Loucy (cell line): ENCODE measurements around the gene ADAMTS10.
"Not testable (repeated sequence)": the region's sequence is repeated elsewhere in the genome, so short reads cannot be mapped to it uniquely, and the experiment has no call there.

Source experiments
- H2AFZ ChIP-seq: fragments of 200-600 bp; sonication (generic); 2 replicates; pipeline ENCODE4 v1.6.0; 2016; ENCODE audit warnings: antibody characterized with exemption, mild to moderate bottlenecking, low read length, moderate library complexity
- H3F3A ChIP-seq: fragments of 200-600 bp; 2 replicates; pipeline ENCODE4 v1.6.0; 2016; ENCODE audit warnings: antibody characterized with exemption, low read depth, mild to moderate bottlenecking
- H3K27me3 ChIP-seq: fragments of 200-600 bp; sonication (generic); 2 replicates; pipeline ENCODE4 v1.6.1; 2014; ENCODE audit warnings: low read length, mild to moderate bottlenecking; ENCODE audit not compliant: insufficient read depth, poor library complexity, severe bottlenecking
- H3K36me3 ChIP-seq: fragments of 200-600 bp; sonication (generic); 2 replicates; pipeline ENCODE4 v1.6.1; 2016; ENCODE audit warnings: low read length; ENCODE audit not compliant: insufficient read depth
- H3K4me1 ChIP-seq: fragments of 200-600 bp; sonication (generic); 2 replicates; pipeline ENCODE4 v1.5.1; 2014; ENCODE audit warnings: low read length, mild to moderate bottlenecking; ENCODE audit not compliant: insufficient read depth, poor library complexity, severe bottlenecking
- H3K4me2 ChIP-seq: fragments of 200-600 bp; sonication (generic); 2 replicates; pipeline ENCODE4 v1.6.0; 2014; ENCODE audit warnings: antibody characterized with exemption, low read length, low read depth, mild to moderate bottlenecking; ENCODE audit not compliant: poor library complexity, severe bottlenecking
- H3K4me3 ChIP-seq: fragments of 200-600 bp; sonication (generic); 2 replicates; pipeline ENCODE4 v1.5.1; 2014; ENCODE audit warnings: low read length, mild to moderate bottlenecking, mixed read lengths; ENCODE audit not compliant: poor library complexity, severe bottlenecking
- H3K79me2 ChIP-seq: fragments of 200-600 bp; sonication (generic); 2 replicates; pipeline ENCODE4 v1.6.1; 2014; ENCODE audit warnings: low read length; ENCODE audit not compliant: insufficient read depth
- H3K9ac ChIP-seq: fragments of 200-600 bp; sonication (generic); 2 replicates; pipeline ENCODE4 v1.6.0; 2014; ENCODE audit warnings: mild to moderate bottlenecking, low read depth, low read length, moderate library complexity; ENCODE audit not compliant: poor library complexity, severe bottlenecking
- H3K9me2 ChIP-seq: fragments of 200-600 bp; sonication (generic); replicated peaks from 2 replicates; pipeline ENCODE4 v1.6.1; 2016; ENCODE audit warnings: low read depth, low read length, mixed read lengths
- H3K9me3 ChIP-seq: fragments of 200-600 bp; sonication (generic); 2 replicates; pipeline ENCODE4 v1.6.1; 2014; ENCODE audit warnings: mild to moderate bottlenecking, antibody characterized with exemption, low read length, low read depth; ENCODE audit not compliant: insufficient read depth
- H4K20me1 ChIP-seq: fragments of 200-600 bp; sonication (generic); 2 replicates; pipeline ENCODE4 v1.6.0; 2014; ENCODE audit warnings: antibody characterized with exemption, low read length, mild to moderate bottlenecking; ENCODE audit not compliant: insufficient read depth, poor library complexity, severe bottlenecking
- CTCF ChIP-seq: fragments of 200-600 bp; sonication (generic); conservative IDR thresholded peaks from 2 replicates; pipeline ENCODE4 v1.5.1; 2014; ENCODE audit warnings: mild to moderate bottlenecking, antibody characterized with exemption, low read length
- EZH2phosphoT487 ChIP-seq: fragments of 200-600 bp; IDR thresholded peaks from 2 replicates; pipeline ENCODE4 v1.6.1; 2018; ENCODE audit warnings: antibody characterized with exemption, mild to moderate bottlenecking, moderate library complexity, borderline replicate concordance

ADAMTS10 gene

DNA sequence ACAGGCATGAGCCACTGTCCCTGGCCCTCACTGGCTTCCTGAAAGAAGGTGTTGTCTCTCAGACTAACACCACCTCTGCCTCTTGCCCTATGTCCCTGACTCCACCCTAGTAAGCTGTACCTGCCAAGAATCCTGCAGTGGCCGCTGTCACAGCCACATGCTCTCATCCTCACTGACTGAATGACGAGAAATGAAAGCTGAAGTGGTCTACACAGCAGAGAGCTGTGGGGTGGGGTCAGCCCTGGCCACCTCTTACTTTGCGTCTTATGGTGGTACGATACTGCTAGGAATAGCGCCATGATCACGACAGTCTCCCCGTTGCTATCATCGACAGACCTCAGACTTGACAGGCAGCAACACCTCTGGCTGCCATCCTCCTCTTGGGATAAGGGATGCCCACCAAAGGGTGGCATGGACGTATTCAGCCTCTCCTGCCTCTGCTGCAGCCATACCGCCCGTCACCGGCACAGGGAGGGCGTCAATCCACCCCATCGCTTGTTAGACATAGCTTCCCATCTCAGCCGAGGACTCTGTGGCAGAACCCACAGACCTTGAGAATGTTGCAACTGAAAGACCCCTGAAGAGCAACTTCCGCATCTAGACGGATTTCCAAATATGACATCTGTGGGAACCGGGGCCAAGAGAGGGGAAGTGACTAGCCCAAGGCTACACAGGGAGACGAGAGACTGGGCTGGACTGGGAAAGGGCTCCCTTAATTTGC lies 34.1 kb downstream of the ADAMTS10 start:
- H3K9ac ChIP-seq, result peak overlapping the region; percentile 93
- H4K20me1 ChIP-seq, result no peaks in the 10 kb centered on the region
- H3F3A ChIP-seq, result no peaks in the 10 kb centered on the region; the same call in 1 of the 2 replicates
- H3K4me2 ChIP-seq, result peak overlapping the region; percentile 97
- peak overlapping the region; percentile 90 for H3K4me3 ChIP-seq
- H3K36me3 ChIP-seq, result no peaks in the 10 kb centered on the region
- no peak overlapping the region for H2AFZ ChIP-seq
- no peaks in the 10 kb centered on the region for H3K9me3 ChIP-seq
- H3K79me2 ChIP-seq, result peaks cover 58% of the 10 kb centered on the region
- TF ChIP-seq EZH2phosphoT487, result no peak
- TF ChIP-seq CTCF, result no peak
- H3K27me3 ChIP-seq, result no peaks in the 10 kb centered on the region
- H3K4me1 ChIP-seq, result peaks cover 75% of the 10 kb centered on the region
- no peaks in the 10 kb centered on the region for H3K9me2 ChIP-seq

- H3K9ac ChIP-seq, result peak overlapping the region; percentile 93
- peaks cover 82% of the 10 kb centered on the region for H3K4me1 ChIP-seq
- peak overlapping the region; percentile 97 for H3K4me2 ChIP-seq
- H4K20me1 ChIP-seq, result no peaks in the 10 kb centered on the region
- peak overlapping the region; percentile 70; the same call in 1 of the 2 replicates for H2AFZ ChIP-seq
- H3K79me2 ChIP-seq, result peaks cover 62% of the 10 kb centered on the region
- TF ChIP-seq CTCF (no peak), EZH2phosphoT487 (no peak)
- H3K27me3 ChIP-seq, result no peaks in the 10 kb centered on the region
- H3F3A ChIP-seq, result no peaks in the 10 kb centered on the region; the same call in 1 of the 2 replicates
- H3K9me2 ChIP-seq, result no peaks in the 10 kb centered on the region
- H3K36me3 ChIP-seq, result no peaks in the 10 kb centered on the region
- no peaks in the 10 kb centered on the region for H3K9me3 ChIP-seq
- peak overlapping the region; percentile 90 for H3K4me3 ChIP-seq
Measured at GRCh38 chr19:8575467-8575997, 35.0 kb downstream of the ADAMTS10 start.

DNA sequence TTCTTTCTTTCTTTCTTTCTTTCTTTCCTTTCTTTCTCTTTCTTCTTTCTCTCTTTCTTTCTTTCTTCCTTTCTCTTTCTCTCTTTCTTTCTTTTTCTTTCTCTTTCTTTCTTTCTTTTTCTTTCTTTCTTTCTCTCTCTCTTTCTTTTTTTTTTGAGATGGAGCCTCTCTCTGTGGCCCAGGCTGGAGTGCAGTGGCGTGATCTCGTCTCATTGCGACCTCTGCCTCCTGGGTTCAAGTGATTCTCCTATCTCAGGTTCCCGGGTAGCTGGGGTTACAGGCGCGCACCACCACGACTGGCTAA lies 35.9 kb downstream of the ADAMTS10 start:
- H3K4me1 ChIP-seq, result peaks cover 85% of the 10 kb centered on the region
- H2AFZ ChIP-seq, H3K9me3 ChIP-seq, H3K36me3 ChIP-seq, H3F3A ChIP-seq, H3K27me3 ChIP-seq, H3K9ac ChIP-seq, H4K20me1 ChIP-seq, H3K9me2 ChIP-seq: not testable (repeated sequence)
- H3K79me2 ChIP-seq, result peaks cover 72% of the 10 kb centered on the region
- H3K4me2 ChIP-seq, result peak overlapping the region; percentile 97
- peak overlapping the region; percentile 49 for H3K4me3 ChIP-seq

DNA sequence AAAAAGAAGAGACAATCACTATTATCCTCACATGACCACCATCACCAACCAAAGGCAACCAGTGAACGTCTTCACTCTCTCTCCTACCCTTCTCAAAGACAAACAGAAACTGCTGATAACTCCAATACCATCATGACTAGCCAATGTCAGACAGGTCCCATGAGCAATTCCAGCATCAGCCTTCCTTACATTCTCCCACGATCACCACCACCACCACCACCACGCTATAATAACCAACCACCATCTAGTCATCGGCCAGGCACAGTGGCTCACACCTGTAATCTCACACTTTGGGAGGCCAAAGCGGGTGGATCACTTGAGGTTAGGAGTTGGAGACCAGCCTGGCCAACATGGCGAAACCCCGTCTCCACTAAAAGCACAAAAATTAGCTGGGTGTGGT lies 37.2 kb downstream of the ADAMTS10 start:
- H3K4me2 ChIP-seq, result peak overlapping the region; percentile 76
- peaks cover 78% of the 10 kb centered on the region for H3K79me2 ChIP-seq
- no peaks in the 10 kb centered on the region for H3K9me2 ChIP-seq
- TF ChIP-seq CTCF, result no peak
- TF ChIP-seq EZH2phosphoT487, result no peak
- H2AFZ ChIP-seq, result no peak overlapping the region
- H3K27me3 ChIP-seq, result no peaks in the 10 kb centered on the region
- no peaks in the 10 kb centered on the region for H4K20me1 ChIP-seq
- H3F3A ChIP-seq, result 0 out of 2 replicates have a peak, but pooled peaks cover 6% of the 10 kb centered on the region
- peaks cover 88% of the 10 kb centered on the region for H3K4me1 ChIP-seq
- H3K4me3 ChIP-seq, result peak overlapping the region; percentile 8
- no peaks in the 10 kb centered on the region for H3K9me3 ChIP-seq
- no peak overlapping the region for H3K9ac ChIP-seq
- H3K36me3 ChIP-seq, result no peaks in the 10 kb centered on the region
